Measurements from ENCODE around the gene HDAC4. TPM values are rescaled to one million over a fixed set of nuclear protein-coding genes. Genes with fewer than 3 reads are reported as not detected.

Gene HDAC4
- polyA plus RNA-seq, 1 donor = 20.2 TPM

GRCh38 chr2:239368906-239369552, 31.8 kb downstream of the HDAC4 start:
- DNase-seq = no peak

GRCh38 chr2:239368321-239368720, 32.5 kb downstream of the HDAC4 start:
- no peak for DNase-seq

DNA sequence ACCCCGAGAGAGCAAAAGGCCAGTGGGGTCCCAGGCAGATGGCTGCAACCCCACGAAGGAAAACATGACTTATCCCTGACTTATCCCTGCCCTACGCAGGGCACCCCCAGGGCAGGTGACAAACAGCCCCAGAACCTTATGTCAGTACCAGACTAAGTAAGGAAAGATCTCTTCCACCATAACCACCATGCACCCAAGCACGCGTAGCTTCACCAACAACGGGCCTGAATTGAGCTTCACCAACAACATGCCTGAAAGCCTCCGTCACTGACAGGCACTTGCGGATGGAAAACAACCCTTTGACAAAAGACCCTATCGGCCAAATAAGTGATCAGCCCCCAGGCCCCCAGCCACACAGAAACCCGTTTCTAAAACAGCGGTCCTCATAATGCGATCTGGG, 34.1 kb downstream of the HDAC4 start:
- DNase-seq = no peak

GRCh38 chr2:239365782-239366435, 34.9 kb downstream of the HDAC4 start:
- no peak for DNase-seq

GRCh38 chr2:239365071-239365781, 35.6 kb downstream of the HDAC4 start:
- DNase-seq = no peak

DNA sequence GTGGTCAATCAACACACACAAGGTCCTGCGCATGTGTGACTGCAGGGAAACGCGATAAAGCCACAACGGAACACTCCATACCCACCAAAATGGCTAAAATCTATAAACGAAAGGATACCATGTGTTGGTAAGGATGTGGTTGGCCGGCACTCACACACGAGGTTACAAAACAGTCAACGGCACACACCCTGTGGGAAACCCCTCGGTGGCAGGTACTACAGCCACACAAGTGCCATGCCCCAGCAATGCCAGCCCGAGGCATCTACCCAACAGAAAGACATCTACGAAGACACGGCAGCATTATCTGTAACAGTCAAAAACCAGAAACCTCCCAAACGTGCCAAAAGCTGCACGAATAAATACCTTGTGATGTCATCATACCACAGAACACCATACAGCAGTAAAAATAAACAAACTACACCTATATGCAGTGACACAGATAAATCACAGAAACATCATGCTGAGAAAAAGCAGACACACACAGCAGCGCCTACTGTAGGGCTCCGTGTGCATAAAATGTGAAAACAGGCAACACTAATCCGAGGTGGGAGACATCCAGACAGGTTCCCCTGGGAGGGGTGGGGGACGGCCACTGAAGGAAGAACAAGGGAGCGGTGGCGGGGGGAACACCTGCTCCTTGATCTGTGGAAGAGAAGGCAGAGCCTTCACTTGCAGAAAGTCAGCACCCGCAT, 36.7 kb downstream of the HDAC4 start:
- no peak for DNase-seq

- DNase-seq = no peak
These were observed 38.3 kb downstream of the HDAC4 start for GRCh38 chr2:239362507-239362906.

DNA sequence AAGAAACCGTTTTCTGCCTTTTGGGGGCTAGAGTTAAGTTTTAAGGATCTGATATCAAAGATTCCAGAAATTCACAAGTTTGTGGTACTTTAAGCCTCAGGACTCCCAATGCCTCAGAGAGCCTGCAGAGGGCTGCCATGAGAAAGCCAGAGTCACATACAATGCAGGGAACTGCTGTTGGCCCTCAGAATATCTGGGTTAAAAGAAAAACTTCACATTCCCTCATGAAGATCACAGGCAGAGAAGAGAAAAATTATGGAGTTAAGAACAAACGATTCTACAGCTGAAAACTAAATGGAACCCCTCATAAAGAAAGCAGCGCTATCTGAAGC, 39.5 kb downstream of the HDAC4 start:
- no peak for DNase-seq

DNA sequence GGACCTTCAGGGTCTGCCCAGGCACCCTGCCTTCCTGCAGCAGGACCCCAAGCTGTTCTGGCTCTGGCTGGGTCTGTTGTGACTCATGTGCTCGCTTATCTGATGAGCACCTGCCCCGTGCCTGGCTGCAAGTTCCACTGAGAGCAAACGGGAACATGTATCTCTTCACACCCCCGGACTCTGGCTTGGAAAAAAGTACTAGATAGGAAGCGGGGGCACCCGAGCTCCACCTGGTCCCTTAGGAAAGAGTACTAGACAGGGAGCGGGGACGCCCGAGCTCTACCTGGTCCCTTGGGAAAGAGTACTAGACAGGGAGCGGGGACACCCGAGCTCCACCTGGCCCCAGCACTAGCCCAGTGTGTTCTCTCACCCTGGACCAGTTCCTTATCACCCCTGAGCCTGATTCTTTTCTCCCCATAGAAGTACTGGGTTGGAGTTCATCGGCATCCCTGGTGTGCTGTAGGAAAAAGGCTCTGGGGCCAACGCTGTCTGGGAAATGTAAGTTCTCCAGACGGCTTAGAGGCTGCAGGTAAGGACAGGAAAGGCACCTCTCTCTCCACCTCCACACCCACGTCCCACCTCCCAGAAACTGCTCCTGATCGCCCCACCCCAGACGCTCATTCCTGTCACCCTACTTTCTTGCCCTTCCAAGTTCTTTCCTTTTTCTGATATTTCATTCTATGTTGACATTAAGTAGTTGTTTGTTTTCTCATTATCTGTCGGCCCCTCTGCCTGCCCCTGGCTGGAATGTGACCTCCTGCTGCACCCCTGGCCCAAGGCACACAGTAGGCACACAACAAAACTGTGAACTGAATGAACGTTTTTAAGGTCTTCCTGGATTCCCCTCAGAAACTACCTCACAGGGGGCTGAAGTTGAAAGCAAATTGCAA, 40.2 kb downstream of the HDAC4 start:
- no peak for DNase-seq

DNA sequence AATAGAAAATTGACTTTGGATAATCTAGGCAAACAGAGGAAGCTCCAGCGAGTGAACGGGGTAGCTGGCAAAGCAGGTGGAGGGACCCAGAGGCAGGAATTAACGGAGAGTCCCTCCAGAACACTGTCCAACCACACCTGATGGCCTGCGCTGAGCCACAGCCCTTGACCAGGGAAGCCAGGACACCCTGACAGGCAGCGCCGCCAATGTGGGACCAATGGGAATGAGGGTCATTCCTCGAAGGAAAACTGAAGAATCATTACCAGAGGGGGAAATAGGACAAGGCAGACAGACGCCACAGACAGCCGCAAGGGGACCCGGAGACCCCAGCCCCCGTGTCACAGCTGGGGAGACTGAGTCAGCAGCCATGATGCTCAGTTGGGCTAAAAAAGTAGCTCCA, 40.8 kb downstream of the HDAC4 start:
- DNase-seq = no peak

- DNase-seq = no peak
These were observed 41.5 kb downstream of the HDAC4 start for GRCh38 chr2:239359196-239359912.

GRCh38 chr2:239358062-239358754, 42.6 kb downstream of the HDAC4 start:
- no peak for DNase-seq

GRCh38 chr2:239355724-239356123, 45.1 kb downstream of the HDAC4 start:
- DNase-seq = no peak

GRCh38 chr2:239355139-239355538, 45.7 kb downstream of the HDAC4 start:
- DNase-seq = peak; percentile 60

DNA sequence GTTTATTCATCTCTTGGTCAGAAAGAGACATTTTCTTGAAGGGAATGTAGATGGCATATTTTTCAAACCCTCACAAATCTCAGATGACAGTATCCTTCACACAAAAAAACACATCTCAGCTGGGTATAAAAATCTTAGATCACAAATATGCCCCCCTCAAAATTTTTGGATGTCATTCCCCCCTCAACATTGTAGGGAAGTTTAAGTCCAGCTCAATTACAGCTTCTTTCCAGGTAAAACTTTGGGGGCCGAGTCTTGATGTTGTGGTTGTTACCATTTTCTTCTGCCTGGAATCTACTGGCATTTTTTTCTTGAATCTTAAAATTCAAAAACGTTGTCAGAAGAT, 46.1 kb downstream of the HDAC4 start:
- no peak for DNase-seq

GRCh38 chr2:239354132-239354790, 46.6 kb downstream of the HDAC4 start:
- DNase-seq = no peak

- DNase-seq = no peak
These were observed 47.1 kb downstream of the HDAC4 start for GRCh38 chr2:239353692-239354091.

DNA sequence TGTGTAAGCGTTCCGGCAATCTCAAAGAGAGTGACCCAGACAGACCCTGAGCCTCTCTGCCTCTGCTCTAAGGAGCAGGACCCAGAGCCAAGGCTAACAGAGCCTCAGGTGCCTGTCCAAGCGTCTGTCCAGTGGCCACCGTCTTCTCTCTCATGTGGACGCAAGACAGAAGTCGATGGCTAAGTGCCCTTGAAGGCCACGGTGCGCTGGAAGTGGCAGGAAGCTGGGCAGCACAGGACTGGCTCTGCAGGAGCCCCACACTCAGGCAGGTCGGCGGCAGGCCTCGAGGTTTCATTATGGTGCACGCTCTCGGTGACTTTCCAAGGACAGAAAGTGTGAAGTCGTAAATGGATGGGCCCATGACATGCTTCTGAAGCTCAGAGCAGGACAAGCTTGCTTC, 49.1 kb downstream of the HDAC4 start:
- DNase-seq = no peak

GRCh38 chr2:239349453-239350135, 51.2 kb downstream of the HDAC4 start:
- DNase-seq = no peak

Data from hindlimb muscle (tissue), 1 donor.